Measurements from ENCODE around the gene AP1S1. TPM values are rescaled to one million over a fixed set of nuclear protein-coding genes. Genes with fewer than 3 reads are reported as not detected.

Gene AP1S1
- total and polyA plus RNA-seq, 2 of the 13 experiments (the other 11 are each of a cell fraction or from before 2014, with no cell fraction given): 57.5 to 68.1 TPM

DNA sequence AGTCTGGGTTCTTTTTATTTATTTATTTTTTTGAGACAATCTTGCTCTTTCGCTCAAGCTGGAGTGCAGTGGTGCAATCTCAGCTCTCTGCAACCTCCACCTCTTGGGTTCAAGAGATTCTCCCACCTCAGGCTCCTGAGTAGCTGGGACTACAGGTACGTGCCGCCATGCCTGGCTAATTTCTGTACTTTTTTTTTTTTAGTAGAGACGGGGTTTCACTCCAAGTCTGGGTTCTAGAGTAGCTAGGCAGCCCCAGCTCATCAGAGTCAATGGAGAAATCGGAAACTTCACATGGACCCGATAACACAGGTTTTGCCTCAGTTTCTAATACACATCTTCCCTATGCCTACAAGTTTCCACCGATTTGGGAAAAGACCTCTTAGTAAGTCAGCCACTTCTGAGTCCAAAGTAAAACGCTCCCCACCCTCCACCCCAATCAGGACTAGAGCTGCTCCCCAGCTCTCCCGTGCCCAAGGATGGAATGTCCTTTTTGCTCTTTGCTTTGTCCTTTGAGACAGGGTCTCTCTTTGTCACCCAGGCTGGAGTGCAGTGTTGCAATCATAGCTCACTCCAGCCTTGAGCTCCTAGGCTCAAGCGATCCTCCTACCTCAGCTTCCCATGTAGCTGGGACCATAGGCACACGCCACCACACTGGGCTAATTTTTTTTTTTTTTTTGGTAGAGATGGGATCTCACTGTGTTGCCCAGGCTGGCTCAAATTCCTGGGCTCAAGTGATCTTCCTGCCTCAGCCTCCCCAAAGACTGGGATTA, 31.2 kb upstream of the AP1S1 start (continued):
- TF ChIP-seq, protein P1, sequence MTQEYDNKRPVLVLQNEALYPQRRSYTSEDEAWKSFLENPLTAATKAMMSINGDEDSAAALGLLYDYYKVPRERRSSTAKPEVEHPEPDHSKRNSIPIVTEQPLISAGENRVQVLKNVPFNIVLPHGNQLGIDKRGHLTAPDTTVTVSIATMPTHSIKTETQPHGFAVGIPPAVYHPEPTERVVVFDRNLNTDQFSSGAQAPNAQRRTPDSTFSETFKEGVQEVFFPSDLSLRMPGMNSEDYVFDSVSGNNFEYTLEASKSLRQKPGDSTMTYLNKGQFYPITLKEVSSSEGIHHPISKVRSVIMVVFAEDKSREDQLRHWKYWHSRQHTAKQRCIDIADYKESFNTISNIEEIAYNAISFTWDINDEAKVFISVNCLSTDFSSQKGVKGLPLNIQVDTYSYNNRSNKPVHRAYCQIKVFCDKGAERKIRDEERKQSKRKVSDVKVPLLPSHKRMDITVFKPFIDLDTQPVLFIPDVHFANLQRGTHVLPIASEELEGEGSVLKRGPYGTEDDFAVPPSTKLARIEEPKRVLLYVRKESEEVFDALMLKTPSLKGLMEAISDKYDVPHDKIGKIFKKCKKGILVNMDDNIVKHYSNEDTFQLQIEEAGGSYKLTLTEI (CRISPR knock-in tag; conservative IDR thresholded peaks at IDR 0.05): no peak
- TF ChIP-seq ISL2 (CRISPR knock-in tag; IDR thresholded peaks at IDR 0.05) (peak; percentile 32; the same call in 1 of the 2 replicates), XBP1 (CRISPR knock-in tag; IDR thresholded peaks at IDR 0.05) (no peak), ZNF883 (CRISPR knock-in tag; IDR thresholded peaks at IDR 0.05; ENCODE audit: not compliant biosample characterization) (no peak), ELF3 (CRISPR knock-in tag; IDR thresholded peaks at IDR 0.05) (0 out of 2 replicates have a peak, but pooled peaks have one; percentile 34), HNRNPLL (IDR thresholded peaks at IDR 0.05; ENCODE audit: low read depth, low read length, poor library complexity, severe bottlenecking) (no peak), HNRNPK (IDR thresholded peaks at IDR 0.05; ENCODE audit: low read depth, low read length, poor library complexity, severe bottlenecking) (no peak), MAFG (CRISPR knock-in tag; IDR thresholded peaks at IDR 0.05) (no peak), MEIS2 (CRISPR knock-in tag; IDR thresholded peaks at IDR 0.05) (no peak), KMT2B (CRISPR knock-in tag; IDR thresholded peaks at IDR 0.05) (no peak), JDP2 (CRISPR knock-in tag; IDR thresholded peaks at IDR 0.05; ENCODE audit: borderline replicate concordance) (no peak), ZNF263 (CRISPR knock-in tag; IDR thresholded peaks at IDR 0.05) (peak; percentile 73), TMF1 (CRISPR knock-in tag; IDR thresholded peaks at IDR 0.05; ENCODE audit: low read depth) (no peak), ZEB1 (IDR thresholded peaks at IDR 0.05; ENCODE audit: insufficient replicate concordance, low read depth) (no peak), SMYD3 (CRISPR knock-in tag; IDR thresholded peaks at IDR 0.05) (no peak), ZNF160 (CRISPR knock-in tag; IDR thresholded peaks at IDR 0.05) (no peak), ZNF792 (CRISPR knock-in tag; IDR thresholded peaks at IDR 0.05) (no peak), NR2F6 (IDR thresholded peaks at IDR 0.05) (peak; percentile 40; the same call in 1 of the 2 replicates), NR2F6 (CRISPR knock-in tag; IDR thresholded peaks at IDR 0.05) (peak; percentile 87), PHB2 (IDR thresholded peaks at IDR 0.05; ENCODE audit: partially characterized antibody) (no peak), ZNF468 (CRISPR knock-in tag; IDR thresholded peaks at IDR 0.05) (no peak)
- TF ChIP-seq, protein P2, sequence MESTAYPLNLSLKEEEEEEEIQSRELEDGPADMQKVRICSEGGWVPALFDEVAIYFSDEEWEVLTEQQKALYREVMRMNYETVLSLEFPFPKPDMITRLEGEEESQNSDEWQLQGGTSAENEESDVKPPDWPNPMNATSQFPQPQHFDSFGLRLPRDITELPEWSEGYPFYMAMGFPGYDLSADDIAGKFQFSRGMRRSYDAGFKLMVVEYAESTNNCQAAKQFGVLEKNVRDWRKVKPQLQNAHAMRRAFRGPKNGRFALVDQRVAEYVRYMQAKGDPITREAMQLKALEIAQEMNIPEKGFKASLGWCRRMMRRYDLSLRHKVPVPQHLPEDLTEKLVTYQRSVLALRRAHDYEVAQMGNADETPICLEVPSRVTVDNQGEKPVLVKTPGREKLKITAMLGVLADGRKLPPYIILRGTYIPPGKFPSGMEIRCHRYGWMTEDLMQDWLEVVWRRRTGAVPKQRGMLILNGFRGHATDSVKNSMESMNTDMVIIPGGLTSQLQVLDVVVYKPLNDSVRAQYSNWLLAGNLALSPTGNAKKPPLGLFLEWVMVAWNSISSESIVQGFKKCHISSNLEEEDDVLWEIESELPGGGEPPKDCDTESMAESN (CRISPR knock-in tag; conservative IDR thresholded peaks at IDR 0.05): no peak
- TF ChIP-seq, protein P3, sequence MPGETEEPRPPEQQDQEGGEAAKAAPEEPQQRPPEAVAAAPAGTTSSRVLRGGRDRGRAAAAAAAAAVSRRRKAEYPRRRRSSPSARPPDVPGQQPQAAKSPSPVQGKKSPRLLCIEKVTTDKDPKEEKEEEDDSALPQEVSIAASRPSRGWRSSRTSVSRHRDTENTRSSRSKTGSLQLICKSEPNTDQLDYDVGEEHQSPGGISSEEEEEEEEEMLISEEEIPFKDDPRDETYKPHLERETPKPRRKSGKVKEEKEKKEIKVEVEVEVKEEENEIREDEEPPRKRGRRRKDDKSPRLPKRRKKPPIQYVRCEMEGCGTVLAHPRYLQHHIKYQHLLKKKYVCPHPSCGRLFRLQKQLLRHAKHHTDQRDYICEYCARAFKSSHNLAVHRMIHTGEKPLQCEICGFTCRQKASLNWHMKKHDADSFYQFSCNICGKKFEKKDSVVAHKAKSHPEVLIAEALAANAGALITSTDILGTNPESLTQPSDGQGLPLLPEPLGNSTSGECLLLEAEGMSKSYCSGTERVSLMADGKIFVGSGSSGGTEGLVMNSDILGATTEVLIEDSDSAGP (CRISPR knock-in tag; IDR thresholded peaks at IDR 0.05; ENCODE audit: borderline replicate concordance): no peak; the same call in 1 of the 2 replicates
- TF ChIP-seq, protein P4, sequence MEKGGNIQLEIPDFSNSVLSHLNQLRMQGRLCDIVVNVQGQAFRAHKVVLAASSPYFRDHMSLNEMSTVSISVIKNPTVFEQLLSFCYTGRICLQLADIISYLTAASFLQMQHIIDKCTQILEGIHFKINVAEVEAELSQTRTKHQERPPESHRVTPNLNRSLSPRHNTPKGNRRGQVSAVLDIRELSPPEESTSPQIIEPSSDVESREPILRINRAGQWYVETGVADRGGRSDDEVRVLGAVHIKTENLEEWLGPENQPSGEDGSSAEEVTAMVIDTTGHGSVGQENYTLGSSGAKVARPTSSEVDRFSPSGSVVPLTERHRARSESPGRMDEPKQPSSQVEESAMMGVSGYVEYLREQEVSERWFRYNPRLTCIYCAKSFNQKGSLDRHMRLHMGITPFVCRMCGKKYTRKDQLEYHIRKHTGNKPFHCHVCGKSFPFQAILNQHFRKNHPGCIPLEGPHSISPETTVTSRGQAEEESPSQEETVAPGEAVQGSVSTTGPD (CRISPR knock-in tag; IDR thresholded peaks at IDR 0.05): no peak

Measured in HepG2 (cell line).